ENCODE results near the gene AMPD1. TPM values are rescaled to one million over a fixed set of nuclear protein-coding genes. Genes with fewer than 3 reads are reported as not detected.

AMPD1 gene
- total and polyA plus RNA-seq, 2 experiments from 2014 or later, result not detected

GRCh38 chr1:114668373-114668772 is 27.0 kb downstream of the AMPD1 start:
- no peak overlapping the region for H3K27ac ChIP-seq
- no peaks in the 10 kb centered on the region for H3K9me3 ChIP-seq (ENCODE audit: low read depth)
- no peaks in the 10 kb centered on the region for H3K36me3 ChIP-seq
- DNase-seq (ENCODE audit: low read depth in 1 of 2, low spot score in 1 of 2), result no peak
- H3K27me3 ChIP-seq, result peaks cover 14% of the 10 kb centered on the region
- no peaks in the 10 kb centered on the region for H3K4me1 ChIP-seq (ENCODE audit: low read depth)
- no peak overlapping the region for H3K4me3 ChIP-seq
- TF ChIP-seq, protein P1, sequence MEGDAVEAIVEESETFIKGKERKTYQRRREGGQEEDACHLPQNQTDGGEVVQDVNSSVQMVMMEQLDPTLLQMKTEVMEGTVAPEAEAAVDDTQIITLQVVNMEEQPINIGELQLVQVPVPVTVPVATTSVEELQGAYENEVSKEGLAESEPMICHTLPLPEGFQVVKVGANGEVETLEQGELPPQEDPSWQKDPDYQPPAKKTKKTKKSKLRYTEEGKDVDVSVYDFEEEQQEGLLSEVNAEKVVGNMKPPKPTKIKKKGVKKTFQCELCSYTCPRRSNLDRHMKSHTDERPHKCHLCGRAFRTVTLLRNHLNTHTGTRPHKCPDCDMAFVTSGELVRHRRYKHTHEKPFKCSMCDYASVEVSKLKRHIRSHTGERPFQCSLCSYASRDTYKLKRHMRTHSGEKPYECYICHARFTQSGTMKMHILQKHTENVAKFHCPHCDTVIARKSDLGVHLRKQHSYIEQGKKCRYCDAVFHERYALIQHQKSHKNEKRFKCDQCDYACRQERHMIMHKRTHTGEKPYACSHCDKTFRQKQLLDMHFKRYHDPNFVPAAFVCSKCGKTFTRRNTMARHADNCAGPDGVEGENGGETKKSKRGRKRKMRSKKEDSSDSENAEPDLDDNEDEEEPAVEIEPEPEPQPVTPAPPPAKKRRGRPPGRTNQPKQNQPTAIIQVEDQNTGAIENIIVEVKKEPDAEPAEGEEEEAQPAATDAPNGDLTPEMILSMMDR (IDR thresholded peaks at IDR 0.05; ENCODE audit: low read depth, low read length), result no peak

- DNase-seq (ENCODE audit: low read depth in 1 of 2, low spot score in 1 of 2), result no peak
- H3K36me3 ChIP-seq, result no peaks in the 10 kb centered on the region
- H3K4me3 ChIP-seq, result no peak overlapping the region
- TF ChIP-seq, protein P1 (IDR thresholded peaks at IDR 0.05; ENCODE audit: low read depth, low read length), result no peak
- H3K9me3 ChIP-seq (ENCODE audit: low read depth), result no peaks in the 10 kb centered on the region
- H3K4me1 ChIP-seq (ENCODE audit: low read depth), result no peaks in the 10 kb centered on the region
- peaks cover 3% of the 10 kb centered on the region for H3K27me3 ChIP-seq
- no peak overlapping the region for H3K27ac ChIP-seq
Measured at GRCh38 chr1:114666954-114667353, 28.4 kb downstream of the AMPD1 start.

GRCh38 chr1:114660238-114660637 is 35.1 kb downstream of the AMPD1 start:
- TF ChIP-seq, protein P1 (IDR thresholded peaks at IDR 0.05; ENCODE audit: low read depth, low read length), result no peak
- no peak for DNase-seq (ENCODE audit: low read depth in 1 of 2, low spot score in 1 of 2)
- Histone ChIP-seq H3K36me3 (no peaks in the 10 kb centered on the region), H3K27ac (no peak overlapping the region), H3K4me3 (no peak overlapping the region), H3K4me1 (ENCODE audit: low read depth) (no peaks in the 10 kb centered on the region), H3K27me3 (peaks cover 3% of the 10 kb centered on the region), H3K9me3 (ENCODE audit: low read depth) (no peaks in the 10 kb centered on the region)

- DNase-seq (ENCODE audit: low read depth in 1 of 2, low spot score in 1 of 2), result no peak
- no peaks in the 10 kb centered on the region for H3K4me1 ChIP-seq (ENCODE audit: low read depth)
- no peak overlapping the region for H3K27ac ChIP-seq
- TF ChIP-seq, protein P1 (IDR thresholded peaks at IDR 0.05; ENCODE audit: low read depth, low read length), result no peak
- H3K9me3 ChIP-seq (ENCODE audit: low read depth), result no peaks in the 10 kb centered on the region
- H3K36me3 ChIP-seq, result no peaks in the 10 kb centered on the region
- H3K4me3 ChIP-seq, result no peak overlapping the region
- no peaks in the 10 kb centered on the region for H3K27me3 ChIP-seq
Measured at GRCh38 chr1:114651893-114652292, 43.5 kb downstream of the AMPD1 start.

DNA sequence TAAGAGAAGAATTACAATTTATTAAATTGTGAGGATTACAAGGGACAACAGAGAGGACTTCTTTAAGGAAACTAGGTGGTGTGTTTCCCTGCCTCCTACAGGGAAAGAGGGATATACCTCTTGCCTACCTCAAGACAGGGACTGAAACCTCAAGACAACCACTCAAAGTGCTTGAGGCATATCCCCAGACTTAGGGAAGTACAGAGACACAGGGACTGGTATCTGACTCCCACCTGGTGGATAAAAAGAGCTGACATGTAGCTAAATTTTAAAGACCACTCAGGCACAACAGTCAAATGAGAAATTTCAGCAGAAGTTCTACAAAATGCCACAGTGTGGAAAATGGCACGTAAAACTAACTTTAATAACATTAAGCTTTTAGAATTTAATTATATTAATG is 46.8 kb downstream of the AMPD1 start:
- no peaks in the 10 kb centered on the region for H3K27me3 ChIP-seq
- H3K4me1 ChIP-seq (ENCODE audit: low read depth), result no peaks in the 10 kb centered on the region
- H3K9me3 ChIP-seq (ENCODE audit: low read depth), result no peaks in the 10 kb centered on the region
- H3K27ac ChIP-seq, result no peak overlapping the region
- H3K4me3 ChIP-seq, result no peak overlapping the region
- TF ChIP-seq, protein P1 (IDR thresholded peaks at IDR 0.05; ENCODE audit: low read depth, low read length), result no peak
- no peaks in the 10 kb centered on the region for H3K36me3 ChIP-seq
- no peak for DNase-seq (ENCODE audit: low read depth in 1 of 2, low spot score in 1 of 2)

- TF ChIP-seq, protein P1 (IDR thresholded peaks at IDR 0.05; ENCODE audit: low read depth, low read length), result no peak
- H3K4me3 ChIP-seq, result no peak overlapping the region
- no peaks in the 10 kb centered on the region for H3K4me1 ChIP-seq (ENCODE audit: low read depth)
- DNase-seq (ENCODE audit: low read depth in 1 of 2, low spot score in 1 of 2), result no peak
- no peaks in the 10 kb centered on the region for H3K9me3 ChIP-seq (ENCODE audit: low read depth)
- no peak overlapping the region for H3K27ac ChIP-seq
- H3K27me3 ChIP-seq, result no peaks in the 10 kb centered on the region
- no peaks in the 10 kb centered on the region for H3K36me3 ChIP-seq
Measured at GRCh38 chr1:114641377-114641776, 54.0 kb downstream of the AMPD1 start.
